ENCODE results near the gene PARD3.

DNA sequence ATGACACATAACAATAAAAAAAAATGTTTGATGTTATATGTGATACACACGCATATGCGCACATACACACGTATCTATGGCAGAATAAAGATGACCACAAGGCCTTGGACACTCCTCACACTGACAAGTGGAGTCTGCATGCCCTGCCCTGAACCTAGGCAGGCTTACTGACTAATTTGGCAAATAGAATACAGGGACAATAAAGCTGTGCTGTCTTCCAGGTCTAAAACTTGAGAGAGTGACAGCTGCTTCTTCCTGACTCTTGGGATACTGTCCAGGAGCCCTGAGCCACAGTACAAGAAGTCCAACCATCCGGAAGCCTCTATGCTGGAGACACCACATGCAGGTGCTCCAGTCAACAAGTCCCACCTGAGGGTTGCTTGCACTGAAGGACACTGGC, 20.3 kb downstream of the PARD3 start:
- TF ChIP-seq NR2C2 (CRISPR knock-in tag; IDR thresholded peaks at IDR 0.05): no peak
- TF ChIP-seq, protein P1, sequence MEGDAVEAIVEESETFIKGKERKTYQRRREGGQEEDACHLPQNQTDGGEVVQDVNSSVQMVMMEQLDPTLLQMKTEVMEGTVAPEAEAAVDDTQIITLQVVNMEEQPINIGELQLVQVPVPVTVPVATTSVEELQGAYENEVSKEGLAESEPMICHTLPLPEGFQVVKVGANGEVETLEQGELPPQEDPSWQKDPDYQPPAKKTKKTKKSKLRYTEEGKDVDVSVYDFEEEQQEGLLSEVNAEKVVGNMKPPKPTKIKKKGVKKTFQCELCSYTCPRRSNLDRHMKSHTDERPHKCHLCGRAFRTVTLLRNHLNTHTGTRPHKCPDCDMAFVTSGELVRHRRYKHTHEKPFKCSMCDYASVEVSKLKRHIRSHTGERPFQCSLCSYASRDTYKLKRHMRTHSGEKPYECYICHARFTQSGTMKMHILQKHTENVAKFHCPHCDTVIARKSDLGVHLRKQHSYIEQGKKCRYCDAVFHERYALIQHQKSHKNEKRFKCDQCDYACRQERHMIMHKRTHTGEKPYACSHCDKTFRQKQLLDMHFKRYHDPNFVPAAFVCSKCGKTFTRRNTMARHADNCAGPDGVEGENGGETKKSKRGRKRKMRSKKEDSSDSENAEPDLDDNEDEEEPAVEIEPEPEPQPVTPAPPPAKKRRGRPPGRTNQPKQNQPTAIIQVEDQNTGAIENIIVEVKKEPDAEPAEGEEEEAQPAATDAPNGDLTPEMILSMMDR (IDR thresholded peaks at IDR 0.05): no peak
- TF ChIP-seq, protein P2, sequence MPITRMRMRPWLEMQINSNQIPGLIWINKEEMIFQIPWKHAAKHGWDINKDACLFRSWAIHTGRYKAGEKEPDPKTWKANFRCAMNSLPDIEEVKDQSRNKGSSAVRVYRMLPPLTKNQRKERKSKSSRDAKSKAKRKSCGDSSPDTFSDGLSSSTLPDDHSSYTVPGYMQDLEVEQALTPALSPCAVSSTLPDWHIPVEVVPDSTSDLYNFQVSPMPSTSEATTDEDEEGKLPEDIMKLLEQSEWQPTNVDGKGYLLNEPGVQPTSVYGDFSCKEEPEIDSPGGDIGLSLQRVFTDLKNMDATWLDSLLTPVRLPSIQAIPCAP (CRISPR knock-in tag; IDR thresholded peaks at IDR 0.05): no peak
- TF ChIP-seq SP1 (CRISPR knock-in tag; conservative IDR thresholded peaks at IDR 0.05): no peak
- TF ChIP-seq ZNF232 (CRISPR knock-in tag; IDR thresholded peaks at IDR 0.05): no peak
- TF ChIP-seq, protein P3, sequence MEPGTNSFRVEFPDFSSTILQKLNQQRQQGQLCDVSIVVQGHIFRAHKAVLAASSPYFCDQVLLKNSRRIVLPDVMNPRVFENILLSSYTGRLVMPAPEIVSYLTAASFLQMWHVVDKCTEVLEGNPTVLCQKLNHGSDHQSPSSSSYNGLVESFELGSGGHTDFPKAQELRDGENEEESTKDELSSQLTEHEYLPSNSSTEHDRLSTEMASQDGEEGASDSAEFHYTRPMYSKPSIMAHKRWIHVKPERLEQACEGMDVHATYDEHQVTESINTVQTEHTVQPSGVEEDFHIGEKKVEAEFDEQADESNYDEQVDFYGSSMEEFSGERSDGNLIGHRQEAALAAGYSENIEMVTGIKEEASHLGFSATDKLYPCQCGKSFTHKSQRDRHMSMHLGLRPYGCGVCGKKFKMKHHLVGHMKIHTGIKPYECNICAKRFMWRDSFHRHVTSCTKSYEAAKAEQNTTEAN (CRISPR knock-in tag; IDR thresholded peaks at IDR 0.05): no peak
- TF ChIP-seq, protein P4, sequence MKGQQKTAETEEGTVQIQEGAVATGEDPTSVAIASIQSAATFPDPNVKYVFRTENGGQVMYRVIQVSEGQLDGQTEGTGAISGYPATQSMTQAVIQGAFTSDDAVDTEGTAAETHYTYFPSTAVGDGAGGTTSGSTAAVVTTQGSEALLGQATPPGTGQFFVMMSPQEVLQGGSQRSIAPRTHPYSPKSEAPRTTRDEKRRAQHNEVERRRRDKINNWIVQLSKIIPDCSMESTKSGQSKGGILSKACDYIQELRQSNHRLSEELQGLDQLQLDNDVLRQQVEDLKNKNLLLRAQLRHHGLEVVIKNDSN (CRISPR knock-in tag; IDR thresholded peaks at IDR 0.05): no peak
- no peak for TF ChIP-seq ZNF121 (CRISPR knock-in tag; IDR thresholded peaks at IDR 0.05)
